Activated T-cell treated with anti-CD3 and anti-CD28 coated beads for 1 hour (primary cell): ENCODE results near the gene ARR3.
"Not testable (repeated sequence)": the region's sequence is repeated elsewhere in the genome, so short reads cannot be mapped to it uniquely, and the experiment has no call there.

Experiments used
- DNase-seq: peaks from one replicate; pipeline ENCODE4 v3.0.0-alpha.2; 2020; ENCODE audit warnings: low read depth

The ARR3 gene

DNA sequence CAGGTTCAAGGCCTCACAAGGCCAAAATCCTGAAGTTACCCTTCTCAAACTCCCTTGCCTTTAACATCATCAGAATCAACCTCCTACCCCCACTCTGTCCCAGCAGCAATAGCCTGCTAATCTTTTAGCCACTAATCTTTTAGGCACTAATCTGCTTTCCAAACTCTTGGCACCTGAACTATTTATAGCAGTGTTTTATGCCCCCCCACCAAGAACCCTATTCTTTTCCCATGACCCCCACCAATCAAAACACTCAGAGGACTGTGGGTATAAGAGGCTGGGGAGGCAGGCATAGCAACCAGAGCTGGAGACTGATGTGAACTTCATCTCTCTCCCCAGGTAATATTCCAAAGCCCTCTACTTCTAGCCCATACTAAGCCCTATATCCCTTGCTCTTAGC is at the start of gene ARR3:
ARR3 (plus strand) TSS at position 301 of the 400 bp plus-strand sequence. CDS start 1,052 bp downstream, outside the sequence.
- DNase-seq, result no peak

DNA sequence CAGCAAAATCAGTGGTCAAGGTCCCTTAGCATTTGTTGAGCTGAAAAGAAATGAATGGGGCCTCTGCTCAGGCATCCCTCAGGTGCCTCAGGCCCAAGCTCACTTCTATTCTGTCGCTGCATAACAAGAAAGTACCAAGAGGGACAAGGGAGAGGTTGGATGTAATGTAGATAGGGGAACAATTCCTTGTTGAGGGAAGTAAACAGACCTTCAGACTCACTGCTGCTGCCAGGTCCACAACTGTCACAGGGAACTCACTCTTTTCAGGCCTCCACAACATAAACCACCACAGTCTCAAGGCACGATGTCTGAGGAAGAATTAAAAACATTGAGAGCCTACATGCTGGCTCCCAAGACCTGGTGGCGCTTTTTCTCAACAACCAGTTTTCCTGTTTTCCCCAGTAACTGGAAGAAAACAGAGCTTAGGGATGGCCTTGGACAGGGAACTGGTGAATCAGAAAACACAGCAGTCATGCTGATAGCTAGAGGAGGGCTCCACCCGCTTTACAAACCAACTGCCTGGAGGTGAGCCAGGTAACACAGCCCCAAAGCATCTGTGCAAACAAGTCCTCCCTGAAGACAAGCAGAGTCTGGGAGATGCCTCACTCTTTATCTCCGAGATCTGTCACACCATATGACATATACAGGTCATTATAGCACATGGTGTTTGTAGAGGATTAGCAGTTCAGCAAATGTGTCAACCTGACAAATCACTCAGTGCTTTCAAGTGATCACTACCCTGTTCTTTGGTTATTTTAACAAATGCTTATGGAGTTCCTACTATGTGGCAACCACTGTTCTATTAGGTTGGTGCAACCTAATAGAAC is 48.0 kb upstream of the ARR3 start:
- DNase-seq, result no peak

DNA sequence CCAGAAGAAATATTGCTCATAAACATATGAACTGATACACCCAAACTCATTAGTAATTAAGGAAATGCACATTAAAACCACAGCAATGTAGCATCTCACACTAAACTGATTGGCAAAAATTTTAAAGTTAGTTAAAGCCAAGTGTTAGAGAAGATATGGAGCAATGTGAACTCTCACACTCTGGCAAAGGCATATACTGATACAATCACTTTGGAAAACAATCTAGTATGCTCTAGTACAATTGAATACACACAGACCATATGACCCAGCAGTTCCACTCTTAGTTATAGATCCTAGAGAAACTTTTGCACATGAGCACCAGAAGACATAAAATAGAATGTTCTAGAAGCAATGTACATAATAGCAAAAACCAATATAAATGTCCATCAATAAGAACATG is 42.1 kb upstream of the ARR3 start:
- DNase-seq, result no peak

DNA sequence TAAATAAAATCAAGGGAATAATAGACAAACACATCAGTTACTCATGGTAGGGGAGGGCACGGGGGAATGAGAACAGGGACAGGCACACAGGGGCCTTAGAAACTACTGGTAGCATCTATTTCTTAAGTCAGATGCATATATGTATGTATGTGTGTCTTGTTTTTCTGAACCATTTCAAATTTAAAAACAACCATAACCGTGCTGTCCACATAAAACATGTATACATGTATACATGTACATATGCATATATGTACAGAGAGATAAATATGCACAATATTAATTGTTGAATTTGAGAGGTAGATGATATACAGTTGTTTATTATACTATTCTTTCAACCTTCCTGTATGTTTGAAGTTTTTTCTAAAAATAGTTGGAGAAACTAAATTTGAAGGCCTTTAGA is 41.4 kb upstream of the ARR3 start:
- DNase-seq, result no peak

DNA sequence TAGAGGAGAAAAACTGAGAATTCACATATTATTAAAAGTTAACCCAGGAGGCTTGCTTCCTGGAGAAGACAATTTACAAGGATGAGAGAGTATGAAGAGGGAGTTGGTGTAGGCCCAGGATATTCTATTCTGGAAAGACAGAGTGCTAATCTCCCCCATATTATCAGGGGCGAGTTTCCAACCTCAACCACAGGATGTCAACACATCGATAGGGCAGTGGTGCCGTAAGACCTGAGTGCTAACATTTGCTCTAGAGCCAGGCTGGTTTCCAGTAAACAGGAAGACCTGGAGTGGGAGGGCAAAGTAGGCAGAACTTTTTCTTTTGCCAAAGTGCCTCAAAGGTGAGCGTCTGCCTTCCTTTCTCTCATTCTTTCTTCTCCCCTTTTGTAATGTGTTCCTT is 36.5 kb upstream of the ARR3 start:
- DNase-seq, result no peak

DNA sequence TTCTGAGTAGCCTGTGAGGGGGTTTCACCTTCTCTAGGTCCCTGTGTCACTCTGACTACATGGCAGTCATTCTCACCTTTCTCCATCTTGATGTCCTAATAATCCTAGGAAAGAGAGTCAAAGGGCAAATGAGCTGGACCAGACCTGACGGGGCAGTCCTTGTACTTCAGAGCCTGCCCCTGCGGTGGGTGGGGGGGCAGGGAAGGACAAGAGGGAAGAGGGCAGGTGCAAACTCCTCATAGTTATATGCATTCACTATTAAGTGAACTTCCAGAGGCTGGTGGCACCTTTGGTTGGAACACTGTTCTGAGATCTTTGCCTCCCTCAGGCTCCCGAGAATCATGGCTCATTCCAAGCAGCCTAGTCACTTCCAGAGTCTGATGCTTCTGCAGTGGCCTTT is 33.8 kb upstream of the ARR3 start, which contains the start of gene AWAT1:
AWAT1 (plus strand) TSS at position 301 of the 400 bp plus-strand sequence; CDS start at position 342, 41 bp downstream.
- no peak for DNase-seq

DNA sequence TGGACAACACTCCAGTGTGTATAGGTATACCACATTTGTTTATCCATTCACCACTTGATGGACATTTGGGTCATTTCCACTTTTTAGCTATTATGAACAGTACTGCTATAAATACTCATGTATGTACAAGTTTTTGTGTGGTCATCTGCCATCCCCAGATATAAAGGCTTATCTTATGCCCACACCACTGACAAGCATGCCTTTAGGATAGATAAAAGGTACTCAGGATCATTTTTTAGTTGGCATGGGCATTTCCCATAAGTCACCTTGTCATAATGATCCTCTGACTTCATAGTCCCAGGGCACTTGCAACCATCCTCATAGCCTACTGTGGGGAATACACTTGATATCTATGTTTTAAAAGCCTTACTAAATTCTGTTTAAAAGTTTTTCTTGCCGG is 27.4 kb upstream of the ARR3 start:
- no peak for DNase-seq

DNA sequence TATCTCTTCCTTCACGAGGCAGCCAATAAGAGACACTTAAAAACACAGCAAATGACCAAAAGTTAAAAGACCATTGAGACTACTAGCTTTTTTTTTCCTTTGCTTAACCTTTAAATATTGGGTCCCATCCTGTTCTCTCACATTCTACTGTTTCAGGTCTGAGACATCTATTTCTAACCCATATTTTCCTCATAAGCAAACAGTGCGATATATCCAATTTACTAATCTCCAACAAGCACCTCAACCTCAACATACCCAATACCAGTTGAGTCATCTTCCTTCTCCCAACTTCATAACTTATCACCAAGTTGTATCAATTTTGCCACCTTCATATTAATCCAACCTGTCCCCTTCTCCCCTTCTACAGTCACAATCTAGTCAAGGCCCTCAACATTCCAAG is 26.6 kb upstream of the ARR3 start:
- no peak for DNase-seq

DNA sequence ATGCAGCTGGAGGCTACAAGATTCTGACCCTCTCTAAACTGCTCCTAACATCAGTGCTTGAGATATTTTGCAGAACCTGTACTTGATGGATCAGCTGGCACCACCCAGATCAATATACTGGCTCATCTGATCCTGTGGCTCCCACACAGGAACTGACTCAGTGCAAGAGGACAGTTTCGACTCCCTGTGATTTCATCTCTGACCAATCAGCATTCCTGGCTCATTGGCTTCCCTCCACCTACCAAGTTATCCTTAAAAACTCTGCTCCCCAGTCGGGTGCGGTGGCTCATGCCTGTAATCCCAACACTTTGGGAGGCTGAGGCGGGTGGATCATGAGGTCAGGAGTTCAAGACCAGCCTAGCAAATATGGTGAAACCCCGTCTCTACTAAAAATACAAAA is 24.5 kb upstream of the ARR3 start:
- not testable (repeated sequence) for DNase-seq

DNA sequence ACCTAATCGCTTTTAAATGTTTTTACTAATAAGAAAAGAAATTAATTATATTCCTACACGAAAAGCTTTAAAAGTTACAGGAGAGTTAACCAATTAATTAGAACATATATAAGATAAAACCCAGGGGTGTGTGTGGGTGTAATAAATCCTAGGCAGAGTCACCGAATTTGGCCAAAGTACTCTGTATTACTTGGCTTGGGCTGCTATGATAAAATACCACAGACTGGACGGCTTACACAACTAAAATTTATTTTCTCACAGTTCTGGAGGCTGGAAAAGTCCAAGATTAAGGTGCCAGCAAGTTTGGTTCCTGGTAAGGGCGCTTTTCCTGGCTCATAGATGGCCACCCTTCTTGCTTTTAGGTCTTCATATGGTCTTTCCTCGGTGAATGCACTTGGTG is 23.3 kb upstream of the ARR3 start:
- DNase-seq, result no peak

DNA sequence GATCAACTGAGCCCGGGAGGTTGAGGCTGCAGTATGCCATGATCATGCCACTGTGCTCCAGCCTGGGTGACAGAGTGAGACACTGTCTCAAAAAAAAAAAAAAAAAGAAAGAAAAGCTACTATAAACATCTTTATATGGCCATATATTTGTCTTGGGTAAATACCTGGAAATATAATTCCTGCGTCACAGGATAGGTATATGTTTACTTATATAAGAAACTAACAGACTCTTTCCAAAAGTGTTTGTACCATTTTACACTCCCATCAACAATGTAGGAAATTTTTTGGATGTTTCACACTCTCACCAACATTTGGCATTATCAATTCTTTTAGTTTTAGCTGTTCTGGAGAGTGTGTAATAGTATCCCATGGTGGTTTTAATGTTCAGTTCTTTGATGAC is 20.9 kb upstream of the ARR3 start:
- no peak for DNase-seq

DNA sequence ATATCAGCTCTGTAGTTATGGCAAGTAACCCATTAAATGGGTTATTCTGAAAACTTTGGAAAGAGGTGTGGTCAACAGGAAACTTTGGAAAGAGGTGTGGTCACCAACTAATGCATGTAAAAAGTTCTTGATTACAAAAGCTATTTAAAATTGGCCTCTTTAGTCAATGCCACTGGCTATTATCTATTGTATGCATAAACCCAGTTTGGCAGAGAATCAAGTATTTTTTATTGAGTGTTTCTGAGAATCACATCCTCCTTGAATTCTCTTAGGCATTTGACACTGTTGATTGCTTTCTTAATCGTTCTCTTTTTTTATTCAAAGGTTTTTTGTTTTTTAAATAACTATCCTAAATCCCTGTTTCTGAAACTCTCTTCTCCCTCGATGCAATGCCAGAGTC is 15.6 kb upstream of the ARR3 start:
- DNase-seq, result no peak

DNA sequence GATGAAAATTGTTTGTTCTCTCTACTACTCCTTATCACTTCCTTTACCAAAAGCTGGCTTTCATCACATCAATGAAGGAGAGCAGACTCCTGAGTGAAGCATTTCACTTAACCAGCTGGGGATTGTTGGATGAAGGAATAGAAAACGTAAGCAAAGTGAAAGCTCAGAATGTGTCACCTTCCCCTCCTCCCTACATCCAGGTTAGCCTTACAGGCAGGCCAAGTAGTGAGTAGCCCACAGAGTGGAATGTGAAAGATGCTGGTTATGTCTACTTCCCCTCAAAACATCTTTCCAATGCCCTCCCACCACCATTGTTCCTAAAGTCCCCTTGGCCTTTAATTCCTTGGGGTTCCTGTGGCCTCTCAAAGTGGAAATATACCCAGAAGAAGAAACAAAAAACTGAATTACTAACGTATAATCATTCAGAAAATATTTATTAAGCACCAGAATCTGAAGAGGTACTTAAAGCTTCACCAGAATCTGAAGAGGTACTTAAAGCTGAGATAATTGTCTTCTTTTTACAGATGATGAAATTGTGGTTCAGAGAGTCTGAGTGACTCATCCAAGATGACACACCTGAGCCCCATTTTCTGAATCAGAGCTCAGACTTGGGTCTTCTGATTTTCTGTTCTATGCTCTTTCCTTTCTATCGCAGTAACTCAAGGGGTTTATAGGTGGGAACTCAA is 14.6 kb upstream of the ARR3 start:
- DNase-seq, result no peak

DNA sequence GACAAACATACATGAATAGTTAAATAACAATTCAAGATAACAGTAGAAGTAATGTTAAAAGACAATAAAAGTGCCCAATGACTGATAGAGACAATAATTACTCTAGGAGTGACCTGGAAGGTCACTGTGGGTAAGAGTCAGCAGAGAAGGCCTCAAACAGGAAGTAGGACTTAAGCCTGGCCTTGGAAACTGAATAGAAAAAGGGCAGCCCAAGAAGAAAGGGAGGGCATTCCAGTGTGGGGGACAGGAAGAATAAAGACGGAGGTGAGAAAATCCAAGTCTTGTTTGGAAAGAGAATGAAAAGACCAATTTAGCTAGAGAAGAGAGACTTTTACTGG is 14.1 kb upstream of the ARR3 start:
- DNase-seq, result no peak

DNA sequence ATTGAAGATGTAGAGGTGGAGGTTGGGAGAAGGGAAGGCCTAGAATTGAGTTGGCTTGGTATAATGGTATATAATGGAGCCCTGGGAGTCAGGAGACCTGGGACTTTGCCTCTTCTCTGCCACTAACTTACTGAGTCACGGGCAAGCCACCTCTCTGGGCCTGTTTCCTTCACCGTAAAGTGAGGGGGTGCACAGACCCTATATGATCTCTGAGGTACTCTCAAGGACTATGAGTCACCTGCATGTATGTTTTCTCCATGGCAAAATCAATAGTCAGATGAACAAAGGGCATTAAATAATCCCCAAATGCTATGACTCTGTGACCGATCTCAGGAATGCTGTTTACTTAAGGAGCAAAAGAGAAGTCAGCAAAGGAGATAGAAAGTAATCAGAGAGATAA is 13.2 kb upstream of the ARR3 start:
- DNase-seq, result no peak

DNA sequence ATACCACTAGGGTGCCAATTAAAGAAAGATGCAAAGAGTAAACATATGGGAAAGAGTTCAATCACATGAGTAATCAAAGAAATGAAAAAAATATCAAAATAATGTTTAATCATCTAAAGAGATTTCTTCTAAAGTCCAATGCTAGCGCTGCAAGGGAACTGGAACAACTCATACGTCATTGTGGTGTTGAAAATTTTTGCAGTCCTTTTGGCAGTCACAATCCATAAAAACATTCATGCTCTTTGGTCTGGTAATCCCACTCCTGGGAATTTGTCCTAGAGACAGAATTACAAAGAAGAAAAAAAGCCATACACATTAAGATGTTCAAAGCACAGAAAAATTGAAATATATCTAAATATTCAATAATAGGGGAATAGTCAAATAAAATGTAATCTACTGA is 12.7 kb upstream of the ARR3 start:
- DNase-seq, result no peak

DNA sequence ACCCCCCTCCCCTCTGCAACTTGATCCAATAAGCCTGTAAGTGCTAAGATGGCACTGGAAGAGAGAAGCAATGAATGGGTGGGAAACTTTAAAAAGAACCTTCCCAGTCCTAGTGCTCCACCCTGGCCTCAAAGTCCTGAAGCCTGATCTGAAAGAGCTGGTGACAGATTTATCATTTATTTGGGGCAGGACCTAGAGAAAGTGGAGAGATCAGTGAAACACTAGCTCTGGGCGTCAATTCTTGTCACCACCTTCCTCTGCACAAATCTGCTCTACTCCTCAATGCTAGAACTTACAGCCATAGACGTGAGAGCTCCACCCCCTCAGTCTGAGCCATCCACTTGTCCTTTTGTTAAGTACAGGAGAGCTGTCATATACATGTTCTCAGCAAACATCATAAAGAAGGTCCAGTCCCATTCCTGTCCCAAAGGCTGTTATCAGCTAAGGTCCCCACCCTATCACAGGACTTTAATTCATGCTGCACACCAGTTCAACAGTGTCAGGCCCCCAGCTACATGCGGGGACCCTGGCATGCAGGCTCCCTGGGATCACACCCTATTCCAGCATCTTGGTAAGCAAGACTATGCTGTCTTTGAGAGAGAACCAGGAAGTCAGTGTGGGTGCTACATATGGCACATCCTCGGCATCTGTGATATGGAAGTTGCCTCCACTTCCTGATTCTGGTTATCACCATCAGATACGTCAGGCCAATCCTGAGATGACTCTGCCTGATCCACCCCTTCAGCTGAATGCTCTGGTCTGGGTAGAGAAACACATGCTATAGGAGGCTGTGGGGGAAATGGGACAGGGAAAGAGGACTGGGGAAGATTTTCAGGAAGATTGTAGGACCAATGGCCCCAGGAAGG is 10.5 kb upstream of the ARR3 start:
- DNase-seq, result no peak

DNA sequence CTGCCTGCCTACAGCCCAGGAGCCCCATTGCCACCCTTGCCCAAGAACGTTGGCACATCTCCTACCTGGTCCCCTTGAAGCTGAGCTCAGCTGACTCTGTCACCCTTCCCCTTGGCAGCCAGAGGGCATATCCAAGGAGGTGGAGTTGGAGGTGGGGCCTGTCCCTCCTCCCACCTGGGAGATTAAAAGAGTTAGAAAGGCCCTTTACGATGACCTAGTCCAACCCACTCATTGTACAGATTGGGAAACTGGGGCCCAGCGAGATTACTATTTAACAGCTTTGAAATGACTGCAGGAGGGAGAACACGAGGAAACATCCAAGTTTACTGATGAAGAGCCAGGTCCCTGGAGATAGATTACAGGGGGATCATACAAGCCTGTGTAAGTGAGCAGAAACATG is 8.0 kb upstream of the ARR3 start, which contains the start of gene P2RY4:
P2RY4 (minus strand) TSS at position 101 of the 400 bp plus-strand sequence. CDS start 580 bp downstream, outside the sequence.
- DNase-seq, result no peak

DNA sequence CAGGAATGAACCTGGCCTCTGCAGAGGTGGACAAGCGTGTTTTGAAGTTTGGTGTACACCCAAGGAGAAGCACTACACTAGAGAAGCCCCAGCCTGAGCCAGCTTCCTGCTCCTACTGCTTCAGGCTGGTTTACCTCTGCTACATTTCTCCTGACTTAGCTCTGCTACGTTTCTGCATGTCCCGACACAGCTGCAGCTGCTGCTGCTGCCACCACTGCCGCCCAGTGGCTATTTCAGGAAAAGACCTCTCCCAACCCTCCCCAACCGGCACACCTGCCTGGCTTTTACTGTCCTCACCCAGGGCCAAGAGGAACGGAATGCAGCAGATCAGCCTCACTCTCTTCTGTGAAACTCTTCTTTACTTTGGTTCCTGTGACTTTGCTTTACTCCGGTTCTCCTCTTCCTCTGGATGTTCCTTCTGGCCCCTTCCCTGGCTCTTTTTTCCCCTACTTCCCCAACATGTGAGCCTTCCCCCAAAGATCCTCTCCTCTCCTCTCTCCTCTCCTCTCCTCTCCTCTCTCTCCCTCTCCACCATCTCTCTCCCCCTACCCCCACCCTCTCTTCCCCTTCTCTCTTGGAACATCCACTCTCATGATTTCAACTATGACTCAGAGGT is 5.1 kb upstream of the ARR3 start:
- DNase-seq, result no peak

DNA sequence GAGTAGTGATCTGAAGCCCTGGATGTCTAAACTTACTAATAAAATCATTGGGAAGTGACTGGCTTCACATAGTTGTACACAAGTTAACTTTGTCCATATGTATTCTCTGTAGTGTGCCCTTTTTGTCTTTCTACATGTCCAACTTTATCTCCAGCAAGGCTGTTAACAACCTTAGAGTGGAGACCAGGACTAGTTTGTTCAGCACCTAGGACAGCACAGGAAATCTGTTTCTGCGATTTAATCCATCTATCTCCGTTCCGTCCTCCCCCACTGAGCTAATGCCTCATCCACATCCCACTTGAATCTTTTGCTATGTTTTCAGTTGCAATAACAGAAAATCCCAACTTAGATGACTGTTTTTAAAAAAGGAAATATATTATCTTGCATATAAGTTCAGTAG is 3.4 kb upstream of the ARR3 start:
- no peak for DNase-seq

DNA sequence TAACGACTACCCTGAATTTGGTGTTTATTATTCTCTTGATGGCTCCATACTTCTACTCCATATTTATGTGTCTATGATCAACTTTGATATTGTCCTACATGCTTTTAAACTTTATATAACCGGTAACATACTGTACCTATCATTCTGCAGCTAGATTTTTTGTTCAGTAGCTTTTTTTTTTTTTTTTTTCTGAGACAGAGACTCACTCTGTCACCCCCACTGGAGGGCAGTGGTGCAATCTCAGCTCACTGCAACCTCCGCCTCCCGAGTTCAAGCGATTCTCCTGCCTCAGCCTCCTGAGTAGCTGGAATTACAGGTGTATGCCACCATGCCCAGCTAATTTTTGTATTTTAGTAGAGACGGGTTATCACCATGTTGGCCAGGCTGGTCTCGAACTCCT is 5.9 kb downstream of the ARR3 start:
- DNase-seq, result not testable (repeated sequence)

DNA sequence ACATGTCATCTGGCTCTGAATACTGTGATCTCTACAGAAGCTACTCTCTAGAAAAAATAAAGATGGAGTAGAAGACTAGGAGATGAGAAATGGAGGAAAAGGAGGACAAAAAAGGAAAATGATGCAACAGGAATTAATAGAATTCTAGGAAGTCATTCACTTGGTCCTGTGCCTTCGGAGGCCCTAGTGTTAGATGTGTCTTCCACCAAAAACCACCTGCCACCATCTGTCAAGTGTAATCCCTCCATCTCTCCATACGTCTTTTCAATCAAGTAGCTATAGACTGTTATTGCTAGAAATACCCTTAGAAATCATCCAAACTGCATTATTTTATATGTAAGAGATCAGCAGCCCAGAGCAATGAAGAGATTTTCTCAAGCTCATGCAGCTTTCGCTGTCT is 10.9 kb downstream of the ARR3 start:
- no peak for DNase-seq
